Measurements from ENCODE around the gene PTGDS.

The PTGDS gene

DNA sequence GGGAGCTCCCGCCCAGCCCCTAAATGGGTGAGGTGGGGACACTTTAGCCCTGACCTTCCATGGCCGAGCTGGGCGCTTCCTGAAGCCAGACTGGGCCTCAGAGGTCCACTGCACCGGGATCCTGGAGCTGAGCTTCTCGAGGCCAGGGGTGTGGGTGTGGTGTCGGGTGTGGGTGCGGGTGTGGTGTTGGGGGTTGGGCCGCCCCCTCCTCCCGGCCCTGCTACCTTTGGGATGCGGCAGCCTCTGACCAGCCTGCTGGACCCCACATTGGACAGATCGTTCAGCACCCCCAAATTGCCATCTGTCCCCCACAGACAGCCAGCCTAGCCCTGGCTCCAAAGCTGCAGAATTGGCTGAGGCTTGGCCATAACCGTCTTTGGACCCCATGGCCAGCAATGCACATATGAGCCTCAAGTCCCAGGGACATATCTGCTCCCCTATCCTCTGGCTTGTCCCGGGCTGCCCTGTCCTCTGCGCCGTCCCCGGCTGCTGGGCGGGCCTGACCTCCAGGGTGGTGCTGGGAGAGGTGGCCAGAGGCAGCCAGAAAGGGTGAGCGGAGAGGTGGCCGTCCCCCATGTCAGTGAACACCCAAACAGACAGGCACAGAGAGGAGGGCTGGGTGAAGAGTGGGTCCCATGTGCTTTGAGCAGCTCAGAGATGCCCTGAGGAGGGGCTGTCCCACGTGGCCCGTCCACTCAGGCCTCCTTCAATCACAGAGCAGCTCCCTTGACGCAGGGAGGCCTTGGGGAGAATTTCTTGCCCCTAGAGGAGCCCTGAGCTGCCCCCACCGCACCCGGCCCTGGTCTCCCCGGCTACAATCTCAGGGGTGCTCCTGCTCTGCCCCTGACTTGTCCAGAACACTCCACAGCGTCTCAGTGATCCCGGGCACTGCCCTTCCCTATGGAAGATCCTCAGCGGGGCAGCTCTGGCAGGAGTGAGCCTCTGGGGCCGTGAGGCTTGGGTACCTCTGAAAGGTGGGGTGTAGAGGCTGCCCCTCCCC lies 3.4 kb upstream of the PTGDS start:
- DNase-seq (ENCODE audit: low read depth) = no peak

GRCh38 chr9:136974817-136975535 lies 2.3 kb upstream of the PTGDS start:
- DNase-seq (ENCODE audit: low read depth) = no peak

DNA sequence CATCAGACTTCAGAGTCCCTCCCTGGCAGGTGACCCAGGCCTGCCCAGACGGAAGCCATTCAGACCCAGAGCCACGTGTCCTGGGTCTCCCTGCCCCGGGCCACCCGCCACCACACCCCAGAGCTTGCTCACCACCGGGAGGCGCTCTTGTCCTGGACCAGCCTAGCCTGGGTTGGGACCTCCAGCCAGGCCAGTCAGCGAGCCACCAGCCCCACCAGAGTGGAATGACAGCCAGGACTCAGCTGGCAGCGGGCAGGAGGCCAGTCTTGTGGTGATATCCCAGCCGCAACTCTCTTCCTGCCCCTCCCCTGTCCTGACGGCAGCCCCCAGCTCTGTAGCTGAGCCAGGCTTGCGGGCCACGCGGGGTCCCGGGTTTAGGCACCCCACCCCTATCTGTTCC lies 1.7 kb upstream of the PTGDS start:
- DNase-seq (ENCODE audit: low read depth) = no peak

DNA sequence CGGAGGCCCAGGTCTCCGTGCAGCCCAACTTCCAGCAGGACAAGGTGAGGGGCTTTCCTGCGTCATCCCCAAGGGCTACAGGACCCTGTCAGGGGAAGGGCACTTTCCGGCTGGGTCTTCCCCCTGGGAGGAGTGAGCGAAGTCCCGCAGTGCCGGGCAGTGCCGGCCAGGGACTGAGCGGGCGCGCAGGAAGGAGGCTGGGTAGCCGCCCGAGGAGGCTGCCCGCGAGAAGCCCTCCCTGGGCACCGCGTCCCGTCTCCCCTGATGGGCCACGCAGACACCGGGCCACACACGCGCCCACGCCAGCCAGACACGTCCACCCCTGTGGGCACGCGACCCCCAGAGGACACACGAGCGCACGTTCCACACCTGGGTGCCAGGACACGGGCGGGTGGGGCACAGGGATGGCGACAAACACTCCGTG lies 357 bp downstream of the PTGDS start:
- no peak for DNase-seq (ENCODE audit: low read depth)

- peak; percentile 59 for DNase-seq (ENCODE audit: low read depth)
Observed at GRCh38 chr9:136978073-136978864, 965 bp downstream of the PTGDS start.

- no peak for DNase-seq (ENCODE audit: low read depth)
Observed at GRCh38 chr9:136978865-136979544, 1.7 kb downstream of the PTGDS start.

GRCh38 chr9:136979769-136980587 lies 2.7 kb downstream of the PTGDS start:
- no peak for DNase-seq (ENCODE audit: low read depth)

DNA sequence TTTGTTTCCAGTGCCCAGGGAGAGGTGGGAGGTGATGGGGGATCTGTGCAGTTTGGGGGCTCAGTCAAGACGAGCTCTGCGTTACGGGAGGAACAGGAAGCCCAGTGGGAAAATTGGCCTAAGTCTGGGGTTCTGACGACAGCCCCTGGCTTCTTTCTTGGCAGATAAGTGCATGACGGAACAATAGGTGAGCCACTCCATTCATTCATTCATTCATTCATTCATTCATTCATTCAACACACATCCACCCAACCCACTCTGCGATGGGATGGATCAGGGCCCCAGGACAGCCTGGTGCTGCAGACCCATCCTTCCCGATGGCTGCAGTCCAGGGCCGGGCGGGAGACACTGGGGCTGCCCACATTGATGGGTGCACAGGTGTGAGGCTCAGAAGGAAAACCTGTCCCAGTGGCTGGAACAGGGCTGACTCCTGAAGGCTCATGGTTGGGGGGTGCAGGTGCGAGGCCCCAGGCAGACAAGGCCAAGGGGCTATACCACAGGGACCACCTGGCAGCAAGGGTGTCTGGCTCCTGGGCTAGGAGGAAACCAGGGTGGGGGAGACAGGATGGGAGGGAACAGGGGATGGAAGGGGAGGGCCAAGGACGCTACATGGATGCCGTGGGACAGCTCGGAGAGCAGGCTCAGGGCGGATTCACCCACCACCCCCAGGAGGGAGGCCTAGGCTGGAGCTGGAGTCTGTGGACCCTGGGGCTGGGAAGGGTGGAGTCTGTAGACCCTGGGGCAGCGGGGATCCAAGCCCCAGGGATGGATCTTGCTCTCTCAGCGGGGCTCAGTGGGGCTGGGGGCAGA lies 3.6 kb downstream of the PTGDS start:
- no peak for DNase-seq (ENCODE audit: low read depth)

DNA sequence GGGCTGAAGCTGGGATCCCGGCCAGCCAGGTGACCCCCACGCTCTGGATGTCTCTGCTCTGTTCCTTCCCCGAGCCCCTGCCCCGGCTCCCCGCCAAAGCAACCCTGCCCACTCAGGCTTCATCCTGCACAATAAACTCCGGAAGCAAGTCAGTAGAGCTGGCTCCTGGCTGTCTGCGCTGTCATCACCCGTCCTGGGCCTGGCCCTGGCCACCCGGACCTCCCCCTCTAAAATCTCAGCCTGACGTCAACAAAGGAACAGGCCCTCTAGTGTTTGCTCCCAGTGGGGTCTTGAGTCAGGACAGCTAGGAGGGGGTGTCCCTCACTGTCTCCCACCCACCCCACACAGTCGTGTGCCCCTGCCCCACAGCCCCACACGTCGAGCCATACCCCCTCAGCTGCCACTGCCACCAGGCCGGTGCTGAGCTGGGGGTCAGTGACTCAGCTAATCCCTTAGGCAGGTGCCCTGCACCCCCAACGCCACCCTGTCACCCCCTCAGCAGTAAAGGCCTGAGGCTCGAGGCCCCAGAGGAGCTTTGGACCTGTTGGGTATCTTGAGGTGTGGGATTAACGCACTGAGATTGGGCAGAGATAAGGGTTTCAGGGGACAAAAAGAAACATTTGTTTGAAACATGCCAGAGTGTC lies 4.4 kb downstream of the PTGDS start:
- DNase-seq (ENCODE audit: low read depth) = no peak

GRCh38 chr9:136982232-136983051 lies 5.1 kb downstream of the PTGDS start, which contains the start of gene LCNL1:
Gene LCNL1 (plus strand): TSS chr9:136982993. CDS start chr9:136983587, 594 bp downstream.
- no peak for DNase-seq (ENCODE audit: low read depth)

DNA sequence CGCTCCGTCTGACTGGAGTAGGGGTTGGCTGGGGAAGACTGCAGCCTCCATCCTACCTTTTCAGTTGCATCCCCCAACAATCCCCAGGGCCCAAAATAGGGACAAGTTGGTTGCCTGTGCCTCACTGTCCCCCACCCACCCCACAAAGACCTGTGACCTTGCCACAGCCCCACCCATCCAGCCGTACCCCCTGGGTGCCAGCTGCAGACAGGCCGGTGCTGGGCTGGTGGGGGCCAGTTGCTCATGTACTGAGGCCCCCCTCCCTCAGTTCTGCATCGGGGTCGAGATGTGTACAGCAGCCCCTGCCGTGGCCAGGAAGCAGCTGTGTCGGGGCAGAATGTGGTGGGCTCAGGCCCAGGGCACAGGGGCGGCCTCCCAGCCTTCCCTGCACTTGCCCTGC lies 5.9 kb downstream of the PTGDS start:
- DNase-seq (ENCODE audit: low read depth) = no peak

GRCh38 chr9:136983656-136984314 lies 6.5 kb downstream of the PTGDS start:
- no peak for DNase-seq (ENCODE audit: low read depth)

DNA sequence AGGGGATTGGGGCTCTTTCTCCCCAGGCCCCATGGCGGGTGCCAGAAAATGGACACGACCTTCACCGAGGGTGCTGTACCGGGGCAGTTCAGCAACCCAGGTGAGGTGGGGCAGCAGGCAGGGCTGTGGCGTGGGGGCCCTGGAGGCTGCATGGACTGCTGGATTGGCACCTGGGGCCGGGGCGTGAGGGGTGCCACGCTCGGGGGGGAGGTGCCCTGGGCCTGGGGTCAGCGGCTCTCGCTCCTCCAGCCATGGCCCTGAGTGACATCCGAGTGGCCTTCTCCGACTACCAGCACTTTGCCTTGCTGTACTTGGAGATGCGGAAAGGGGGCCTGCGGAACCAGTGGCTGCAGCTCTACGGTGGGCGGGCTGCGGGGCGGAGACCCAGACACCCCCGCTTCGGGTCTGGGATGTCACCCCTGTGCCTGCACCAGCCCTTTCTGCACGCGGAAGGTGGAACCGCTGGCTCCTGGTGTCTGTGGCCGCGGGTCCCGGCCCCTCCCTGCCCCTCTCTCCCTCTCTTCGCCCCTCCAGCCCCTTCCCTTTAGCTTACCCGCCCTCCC lies 7.2 kb downstream of the PTGDS start:
- no peak for DNase-seq (ENCODE audit: low read depth)

- DNase-seq (ENCODE audit: low read depth) = no peak
Observed at GRCh38 chr9:136985027-136985602, 7.8 kb downstream of the PTGDS start.

- DNase-seq (ENCODE audit: low read depth) = no peak
Observed at GRCh38 chr9:136985853-136986252, 8.5 kb downstream of the PTGDS start.

GRCh38 chr9:136988872-136989271 lies 11.6 kb downstream of the PTGDS start:
- DNase-seq (ENCODE audit: low read depth) = no peak

- DNase-seq (ENCODE audit: low read depth) = no peak
Observed at GRCh38 chr9:136990242-136990911, 13.1 kb downstream of the PTGDS start.

Data from activated T-helper 1 cell treated with Interleukin-2 at 50 U/mL for 16 hours (primary cell).